B cell (primary cell): ENCODE results near the gene GUCY2D. TPM values are rescaled to one million over a fixed set of nuclear protein-coding genes. Genes with fewer than 3 reads are reported as not detected.

Experiments
- ATAC-seq: fragments of 200-7000 bp; cut with Tn5 transposase; one replicate; pipeline ENCODE4 v1.10.0; 2021; ENCODE audit warnings: low read depth, mild to moderate bottlenecking, moderate number of reproducible peaks, moderate library complexity
- CTCF ChIA-PET: fragments of 350-600 bp; sonication (Branson Sonifier 250); formaldehyde crosslinking; loops from one replicate; lab custom pipeline; 2021; ENCODE audit warnings: antibody characterized with exemption, inconsistent platforms; lab: Charles Lee
- POLR2A ChIA-PET: fragments of 350-600 bp; sonication (Branson Sonifier 250); formaldehyde crosslinking; loops from one replicate; lab custom pipeline; 2021; ENCODE audit warnings: antibody characterized with exemption; lab: Charles Lee
- DNase-seq: peaks from one replicate; pipeline ENCODE4 v3.0.0; 2013
- H2AFZ ChIP-seq: 2 replicates; pipeline ENCODE4 v1.6.1; 2012; ENCODE audit warnings: mild to moderate bottlenecking, low read depth, low read length; ENCODE audit not compliant: insufficient read depth, poor library complexity, severe bottlenecking
- H3K27ac ChIP-seq, 2 donors: 1 replicate in 1 of 2; 2 replicates in 1 of 2; pipeline ENCODE4 v1.5.1; 2012 to 2013; ENCODE audit warnings: low read length in 2 of 2, mild to moderate bottlenecking in 2 of 2, moderate library complexity in 1 of 2
- H3K27me3 ChIP-seq, 4 experiments: fragments of 200-600 bp in 1 of 4; sonication (generic) in 1 of 4; replicated peaks in 1 of 4; 1 replicate in 2 of 4; 2 replicates in 2 of 4; pipeline versions ENCODE4 v1.6.1 to v1.7.0; 2013 to 2016; ENCODE audit warnings: low read length in 3 of 4, mild to moderate bottlenecking in 2 of 4, mixed read lengths in 1 of 4, moderate library complexity in 1 of 4; ENCODE audit not compliant: insufficient read depth in 4 of 4, control insufficient read depth in 3 of 4; ENCODE audit errors: control extremely low read depth in 1 of 4
- H3K36me3 ChIP-seq, 2 experiments: replicated peaks in 1 of 2; 1 replicate in 1 of 2; 2 replicates in 1 of 2; pipeline versions ENCODE4 v1.6.1 to v1.7.1; 2013; ENCODE audit warnings: low read length in 1 of 2; ENCODE audit not compliant: insufficient read depth in 2 of 2, control insufficient read depth in 1 of 2; ENCODE audit errors: control extremely low read depth in 1 of 2, extremely low read depth in 1 of 2
- H3K4me1 ChIP-seq, 2 donors: fragments of 200-600 bp in 1 of 2; sonication (generic) in 1 of 2; 1 replicate in 1 of 2; 2 replicates in 1 of 2; pipeline versions ENCODE4 v1.5.1 to v1.6.1; 2013 to 2017; ENCODE audit warnings: low read length in 2 of 2; ENCODE audit not compliant: control insufficient read depth in 2 of 2, insufficient read depth in 2 of 2
- H3K4me2 ChIP-seq: replicated peaks from 2 replicates; pipeline ENCODE3; 2012; ENCODE audit warnings: mild to moderate bottlenecking, low read depth, low read length; ENCODE audit not compliant: poor library complexity, severe bottlenecking
- H3K4me3 ChIP-seq, 5 experiments: fragments of 200-600 bp in 1 of 5; sonication (generic) in 1 of 5; 1 replicate in 3 of 5; 2 replicates in 2 of 5; pipeline versions ENCODE4 v1.5.1 to v1.7.0; 2011 to 2016; ENCODE audit warnings: low read length in 4 of 5, mild to moderate bottlenecking in 4 of 5, low read depth in 2 of 5, control low read depth in 1 of 5, moderate library complexity in 1 of 5; ENCODE audit not compliant: insufficient read depth in 1 of 5; ENCODE audit errors: control extremely low read depth in 1 of 5, extremely low read depth in 1 of 5
- H3K79me2 ChIP-seq: fragments of 200-600 bp; sonication (generic); one replicate; pipeline ENCODE4 v1.6.0; 2016; ENCODE audit warnings: low read length; ENCODE audit not compliant: control insufficient read depth, insufficient read depth
- H3K9ac ChIP-seq: fragments of 200-600 bp; sonication (generic); 2 replicates; pipeline ENCODE4 v1.6.1; 2017; ENCODE audit warnings: mild to moderate bottlenecking, low read length, moderate library complexity
- H3K9me3 ChIP-seq, 3 donors: one replicate each; pipeline versions ENCODE4 v1.6.1 to v1.7.1; 2013; ENCODE audit warnings: low read length in 2 of 3; ENCODE audit not compliant: control insufficient read depth in 2 of 3, insufficient read depth in 1 of 3; ENCODE audit errors: control extremely low read depth in 1 of 3
- H4K20me1 ChIP-seq: 2 replicates; pipeline ENCODE4 v1.6.0; 2012; ENCODE audit warnings: mild to moderate bottlenecking, low read length; ENCODE audit not compliant: insufficient read depth, control insufficient read depth, poor library complexity, severe bottlenecking
- H3K27ac Mint-ChIP-seq: one replicate; pipeline ENCODE4 v1.8.0; 2021; ENCODE audit warnings: mixed read lengths
- H3K27me3 Mint-ChIP-seq: one replicate; pipeline ENCODE4 v1.8.0; 2021; ENCODE audit warnings: mixed read lengths
- H3K4me1 Mint-ChIP-seq: one replicate; pipeline ENCODE4 v1.8.0; 2021; ENCODE audit warnings: mixed read lengths
- H3K4me3 Mint-ChIP-seq: one replicate; pipeline ENCODE4 v1.8.0; 2021; ENCODE audit warnings: mixed read lengths
- H3K9me3 Mint-ChIP-seq: one replicate; pipeline ENCODE4 v1.8.0; 2022; ENCODE audit warnings: mixed read lengths; ENCODE audit not compliant: insufficient read depth
- EZH2 ChIP-seq: IDR thresholded peaks from 2 replicates; pipeline ENCODE4 v1.6.1; 2012; ENCODE audit warnings: borderline replicate concordance, low read depth, mild to moderate bottlenecking, moderate library complexity, low read length; ENCODE audit not compliant: insufficient read depth, poor library complexity, severe bottlenecking
- WGBS: methylation state at CpG from one replicate; pipeline ENCODE4 v1.1.5; 2013; ENCODE audit warnings: missing lambda C conversion rate; ENCODE audit not compliant: insufficient coverage; 5-methylcytosine and 5-hydroxymethylcytosine counted together
- intact Hi-C: fragments of 100-400 bp; cut with micrococcal nuclease; formaldehyde crosslinking; loops from one replicate; pipeline ENCODE4 v1.10.0; 2022
- polyA plus RNA-seq: library from polyadenylated mRNA; depleted of rRNA; stranded (reverse); fragments of >200 nt; gene quantifications from 2 replicates; pipeline ENCODE4 v1.2.3, GENCODE V29; 2012
- total RNA-seq, 2 donors: library from RNA; stranded (reverse); fragments of 120-200 nt in 1 of 2; gene quantifications; 1 replicate in 1 of 2; 2 replicates in 1 of 2; pipeline versions ENCODE4 v1.2.3 to v1.2.4, GENCODE V29; 2013 to 2022
- TF ChIP-seq, protein P1 (sequence below): fragments of 200-600 bp; IDR thresholded peaks from one replicate; pipeline ENCODE4 v1.8.0; 2022; ENCODE audit warnings: antibody characterized with exemption, mild to moderate bottlenecking

GUCY2D gene
- total and polyA plus RNA-seq, 2 donors (not counting 1 experiment from before 2014, with no cell fraction given), result not detected

DNA sequence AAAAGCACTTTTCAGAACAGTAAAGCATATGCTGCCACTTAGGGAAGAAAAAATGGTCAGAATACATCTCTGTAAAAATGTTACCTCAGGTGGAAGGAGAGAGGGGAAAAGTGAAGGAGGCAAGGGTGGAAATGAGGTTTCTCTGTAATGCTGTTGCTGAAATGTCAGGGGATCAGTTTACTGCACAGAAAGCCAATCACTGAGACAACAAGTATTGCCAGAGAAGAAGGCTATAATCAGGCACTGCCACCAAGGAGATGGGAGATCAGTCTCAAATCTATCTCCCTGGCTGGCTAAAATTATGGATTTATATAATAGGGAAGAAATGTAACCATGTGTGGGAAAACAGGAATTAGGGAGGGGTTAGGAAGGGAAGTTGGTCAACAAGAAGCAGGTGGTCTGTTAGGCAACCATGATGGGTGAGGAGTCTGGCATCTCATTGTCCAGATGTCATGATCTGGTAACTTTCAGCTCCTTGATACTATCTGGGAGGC is 27.7 kb upstream of the GUCY2D start:
- peaks cover 13% of the 10 kb centered on the region for H3K27me3 Mint-ChIP-seq

DNA sequence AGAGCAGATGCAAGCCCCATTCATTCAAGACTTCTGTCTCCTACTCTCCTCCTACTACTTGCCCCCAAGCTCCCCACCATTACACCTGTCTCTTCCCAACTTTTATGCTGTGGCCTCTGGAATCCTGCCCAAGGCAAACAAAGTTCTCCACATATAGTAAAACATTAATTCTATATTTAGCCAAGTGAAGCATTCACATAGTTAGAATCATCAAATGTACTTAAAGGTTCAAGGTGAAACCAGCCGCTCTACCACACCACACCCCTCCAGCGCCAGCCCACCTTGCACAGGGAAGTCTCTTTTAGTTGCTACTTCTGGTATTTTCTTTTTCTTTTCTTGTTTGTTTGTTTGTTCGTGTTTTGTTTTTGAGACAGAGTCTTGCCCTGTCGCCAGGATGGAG is 25.4 kb upstream of the GUCY2D start:
- Histone ChIP-seq H3K27me3 (peaks cover 0 to 2% (median 0%) of the 10 kb centered on the region in 4 experiments), H3K9me3 (peaks cover 2 to 25% (median 21%) of the 10 kb centered on the region in 3 donors), H3K79me2 (no peaks in the 10 kb centered on the region), H3K27ac (no peak overlapping the region), H4K20me1 (no peaks in the 10 kb centered on the region), H2AFZ (no peak overlapping the region), H3K4me3 (no peak overlapping the region), H3K4me1 (no peaks in the 10 kb centered on the region), H3K36me3 (no peaks in the 10 kb centered on the region), H3K4me2 (no peak overlapping the region), H3K9ac (no peak overlapping the region)
- intact Hi-C loops, result no loop called here
- TF ChIP-seq EZH2, result no peak
- TF ChIP-seq, protein P1, sequence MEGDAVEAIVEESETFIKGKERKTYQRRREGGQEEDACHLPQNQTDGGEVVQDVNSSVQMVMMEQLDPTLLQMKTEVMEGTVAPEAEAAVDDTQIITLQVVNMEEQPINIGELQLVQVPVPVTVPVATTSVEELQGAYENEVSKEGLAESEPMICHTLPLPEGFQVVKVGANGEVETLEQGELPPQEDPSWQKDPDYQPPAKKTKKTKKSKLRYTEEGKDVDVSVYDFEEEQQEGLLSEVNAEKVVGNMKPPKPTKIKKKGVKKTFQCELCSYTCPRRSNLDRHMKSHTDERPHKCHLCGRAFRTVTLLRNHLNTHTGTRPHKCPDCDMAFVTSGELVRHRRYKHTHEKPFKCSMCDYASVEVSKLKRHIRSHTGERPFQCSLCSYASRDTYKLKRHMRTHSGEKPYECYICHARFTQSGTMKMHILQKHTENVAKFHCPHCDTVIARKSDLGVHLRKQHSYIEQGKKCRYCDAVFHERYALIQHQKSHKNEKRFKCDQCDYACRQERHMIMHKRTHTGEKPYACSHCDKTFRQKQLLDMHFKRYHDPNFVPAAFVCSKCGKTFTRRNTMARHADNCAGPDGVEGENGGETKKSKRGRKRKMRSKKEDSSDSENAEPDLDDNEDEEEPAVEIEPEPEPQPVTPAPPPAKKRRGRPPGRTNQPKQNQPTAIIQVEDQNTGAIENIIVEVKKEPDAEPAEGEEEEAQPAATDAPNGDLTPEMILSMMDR, result no peak
- DNase-seq, result no peak
- Mint-ChIP-seq H3K4me1 (no peaks in the 10 kb centered on the region), H3K9me3 (peaks cover 6% of the 10 kb centered on the region), H3K27me3 (peaks cover 23% of the 10 kb centered on the region), H3K4me3 (no peak overlapping the region), H3K27ac (no peak overlapping the region)
- ChIA-PET CTCF (no interaction called here), POLR2A (no interaction called here)
- WGBS, result 100% methylated on average over 2 of the region's 4 CpGs
- no peak for ATAC-seq

More for the DNA sequence above, 27.7 kb upstream of the GUCY2D start:
- Histone ChIP-seq H3K36me3 (no peaks in the 10 kb centered on the region), H3K27me3 (peaks cover 0 to 11% (median 0%) of the 10 kb centered on the region in 4 experiments), H4K20me1 (no peaks in the 10 kb centered on the region), H3K4me3 (no peak overlapping the region), H3K79me2 (no peaks in the 10 kb centered on the region), H3K4me2 (no peak overlapping the region), H2AFZ (no peak overlapping the region), H3K27ac (no peak overlapping the region), H3K9ac (no peak overlapping the region), H3K9me3 (peaks cover 2 to 25% (median 21%) of the 10 kb centered on the region in 3 donors), H3K4me1 (no peaks in the 10 kb centered on the region)
- Mint-ChIP-seq H3K4me1 (no peaks in the 10 kb centered on the region), H3K4me3 (no peak overlapping the region), H3K9me3 (peaks cover 6% of the 10 kb centered on the region), H3K27ac (no peak overlapping the region)
- no peak for TF ChIP-seq EZH2
- TF ChIP-seq, protein P1, result no peak
- ATAC-seq (no peak), DNase-seq (no peak)
- CTCF ChIA-PET, result interaction anchor here (1.4 kb wide), 1 partner anchor 15 kb away, joined by 7 read pairs; no protein-coding TSS in a partner anchor
- POLR2A ChIA-PET, result no interaction called here
- intact Hi-C loops, result no loop called here
